GM23338 (cell line): Measurements from ENCODE around the gene TET2. TPM values are rescaled to one million over a fixed set of nuclear protein-coding genes. Genes with fewer than 3 reads are reported as not detected.

Source experiments
- ATAC-seq: fragments of 200-7000 bp; cut with Tn5 transposase; 3 replicates; pipeline ENCODE4 v1.9.1; 2020
- DNase-seq: peaks from one replicate; pipeline ENCODE4 v3.0.0-alpha.2; 2015; ENCODE audit warnings: low spot score
- H2AFZ ChIP-seq: fragments of 200-600 bp; sonication (generic); 2 replicates; pipeline ENCODE4 v1.8.0; 2016; ENCODE audit warnings: antibody characterized with exemption, mild to moderate bottlenecking, moderate library complexity
- H3F3A ChIP-seq: fragments of 200-600 bp; sonication (generic); replicated peaks from 2 replicates; pipeline ENCODE4 v1.8.0; 2017; ENCODE audit warnings: antibody characterized with exemption, mixed run types, low read depth
- H3K27ac ChIP-seq: fragments of 200-600 bp; sonication (generic); 2 replicates; pipeline ENCODE4 v1.6.1; 2016; ENCODE audit warnings: low read depth
- H3K27me3 ChIP-seq: fragments of 200-600 bp; sonication (generic); 2 replicates; pipeline ENCODE4 v1.8.0; 2016; ENCODE audit warnings: mild to moderate bottlenecking, mixed run types, moderate library complexity; ENCODE audit not compliant: insufficient read depth
- H3K36me3 ChIP-seq: fragments of 200-600 bp; sonication (generic); 2 replicates; pipeline ENCODE4 v1.8.0; 2016; ENCODE audit warnings: mild to moderate bottlenecking; ENCODE audit not compliant: insufficient read depth
- H3K4me1 ChIP-seq: fragments of 200-600 bp; sonication (generic); 2 replicates; pipeline ENCODE4 v1.8.0; 2016; ENCODE audit warnings: mild to moderate bottlenecking, moderate library complexity; ENCODE audit not compliant: insufficient read depth
- H3K4me2 ChIP-seq: fragments of 200-600 bp; sonication (generic); 2 replicates; pipeline ENCODE4 v1.7.1; 2017; ENCODE audit warnings: mixed run types
- H3K4me3 ChIP-seq: fragments of 200-600 bp; sonication (generic); 2 replicates; pipeline ENCODE4 v1.6.1; 2016; ENCODE audit warnings: mixed run types
- H3K79me2 ChIP-seq: fragments of 200-600 bp; sonication (generic); replicated peaks from 2 replicates; pipeline ENCODE4 v1.8.0; 2017; ENCODE audit warnings: mild to moderate bottlenecking; ENCODE audit not compliant: insufficient read depth
- H3K9me2 ChIP-seq: fragments of 200-600 bp; sonication (generic); 2 replicates; pipeline ENCODE4 v1.8.0; 2017; ENCODE audit not compliant: insufficient read depth
- H4K20me1 ChIP-seq: fragments of 200-600 bp; sonication (generic); replicated peaks from 2 replicates; pipeline ENCODE4 v1.8.0; 2017; ENCODE audit warnings: mild to moderate bottlenecking; ENCODE audit not compliant: insufficient read depth
- H3K27ac Mint-ChIP-seq: 2 replicates; pipeline ENCODE4 v1.8.0; 2020; ENCODE audit warnings: inconsistent platforms, mild to moderate bottlenecking, moderate library complexity, mixed read lengths
- H3K27me3 Mint-ChIP-seq: 3 replicates; pipeline ENCODE4 v1.8.0; 2022; ENCODE audit warnings: low read depth, mild to moderate bottlenecking, moderate library complexity, mixed read lengths, inconsistent platforms; ENCODE audit not compliant: insufficient read depth, poor library complexity
- H3K36me3 Mint-ChIP-seq: 3 replicates; pipeline ENCODE4 v1.8.0; 2021; ENCODE audit warnings: low read depth, mild to moderate bottlenecking, inconsistent platforms, moderate library complexity, mixed read lengths
- H3K4me1 Mint-ChIP-seq: 3 replicates; pipeline ENCODE4 v1.8.0; 2020; ENCODE audit warnings: mild to moderate bottlenecking, inconsistent platforms, mixed read lengths
- H3K4me3 Mint-ChIP-seq: 3 replicates; pipeline ENCODE4 v1.8.0; 2021; ENCODE audit warnings: moderate library complexity, mild to moderate bottlenecking, inconsistent platforms, mixed read lengths
- H3K9me3 Mint-ChIP-seq: 3 replicates; pipeline ENCODE4 v1.8.0; 2020; ENCODE audit warnings: moderate library complexity, mild to moderate bottlenecking, inconsistent platforms, mixed read lengths
- CREB1 ChIP-seq: fragments of 250-450 bp; sonication (Bioruptor Pico); IDR thresholded peaks from 2 replicates; pipeline ENCODE4 v1.5.0; 2020; ENCODE audit warnings: low read depth, mild to moderate bottlenecking, moderate library complexity
- ETS1 ChIP-seq: IDR thresholded peaks from 2 replicates; pipeline ENCODE4 v1.6.1; 2016; ENCODE audit warnings: antibody characterized with exemption
- EZH2 ChIP-seq: fragments of 200-600 bp; sonication (generic); IDR thresholded peaks from one replicate; pipeline ENCODE4 v1.8.0; 2017; ENCODE audit warnings: antibody characterized with exemption, mild to moderate bottlenecking, low read depth; ENCODE audit not compliant: unreplicated experiment
- JUNB ChIP-seq: IDR thresholded peaks from one replicate; pipeline ENCODE4 v1.6.1; 2016; ENCODE audit warnings: antibody characterized with exemption; ENCODE audit not compliant: unreplicated experiment
- POLR2AphosphoS5 ChIP-seq: IDR thresholded peaks from 2 replicates; pipeline ENCODE4 v1.6.1; 2016; ENCODE audit warnings: antibody characterized with exemption, low read depth
- STAT1 ChIP-seq: IDR thresholded peaks from one replicate; pipeline ENCODE4 v1.6.1; 2016; ENCODE audit warnings: antibody characterized with exemption; ENCODE audit not compliant: unreplicated experiment
- ZNF114 ChIP-seq: fragments of 250-450 bp; sonication (Bioruptor Pico); IDR thresholded peaks from 2 replicates; pipeline ENCODE4 v1.5.0; 2020; ENCODE audit warnings: mild to moderate bottlenecking, moderate library complexity
- ZNF331 ChIP-seq: fragments of 250-450 bp; sonication (Bioruptor Pico); IDR thresholded peaks from 2 replicates; pipeline ENCODE4 v1.5.0; 2020; ENCODE audit warnings: low read depth, mild to moderate bottlenecking, moderate library complexity
- polyA plus RNA-seq: library from polyadenylated mRNA; unstranded; fragments of >200 nt; fragmentation: Nextera tagmentation; extraction: Ambion mirVana; gene quantifications from 2 replicates; pipeline ENCODE4 v1.2.1, GENCODE V29; 2016
- total RNA-seq: library from RNA; depleted of rRNA; stranded (reverse); fragments of >200 nt; shearing (Covaris generic); gene quantifications from 2 replicates; pipeline ENCODE4 v1.2.3, GENCODE V29; 2014
- TF ChIP-seq, protein P1 (sequence below), 2 experiments: fragments of 200-600 bp in 1 of 2; sonication (generic) in 1 of 2; conservative IDR thresholded peaks; 2 replicates each; pipeline versions ENCODE4 v1.5.1 to v1.6.1; 2016 to 2017; ENCODE audit warnings: antibody characterized with exemption in 2 of 2, low read depth in 2 of 2, mild to moderate bottlenecking in 2 of 2, moderate library complexity in 1 of 2
- TF ChIP-seq, protein P2 (sequence below): IDR thresholded peaks from one replicate; pipeline ENCODE4 v1.6.1; 2018; ENCODE audit warnings: antibody characterized with exemption; ENCODE audit not compliant: unreplicated experiment

The TET2 gene
- total and polyA plus RNA-seq, 2 experiments from 2014 or later: 1.2 to 2.2 TPM

GRCh38 chr4:105171912-105172311, 25.2 kb downstream of the TET2 start:
- no peaks in the 10 kb centered on the region for H3K36me3 Mint-ChIP-seq
- DNase-seq (no peak), ATAC-seq (no peak)
- Histone ChIP-seq H2AFZ (no peak overlapping the region), H3F3A (no peaks in the 10 kb centered on the region), H4K20me1 (peaks cover 10% of the 10 kb centered on the region; the same call in 1 of the 2 replicates), H3K27ac (no peak overlapping the region), H3K79me2 (no peaks in the 10 kb centered on the region), H3K9me2 (no peaks in the 10 kb centered on the region), H3K27me3 (peaks cover 1% of the 10 kb centered on the region; the same call in 1 of the 2 replicates), H3K4me3 (no peak overlapping the region), H3K4me2 (no peak overlapping the region), H3K4me1 (no peaks in the 10 kb centered on the region), H3K36me3 (no peaks in the 10 kb centered on the region)
- H3K27ac Mint-ChIP-seq: no peak overlapping the region
- no peaks in the 10 kb centered on the region for H3K4me1 Mint-ChIP-seq
- H3K4me3 Mint-ChIP-seq: no peak overlapping the region
- H3K9me3 Mint-ChIP-seq: no peaks in the 10 kb centered on the region
- H3K27me3 Mint-ChIP-seq: peaks cover 2% of the 10 kb centered on the region
- TF ChIP-seq STAT1: no peak
- TF ChIP-seq, protein P1, sequence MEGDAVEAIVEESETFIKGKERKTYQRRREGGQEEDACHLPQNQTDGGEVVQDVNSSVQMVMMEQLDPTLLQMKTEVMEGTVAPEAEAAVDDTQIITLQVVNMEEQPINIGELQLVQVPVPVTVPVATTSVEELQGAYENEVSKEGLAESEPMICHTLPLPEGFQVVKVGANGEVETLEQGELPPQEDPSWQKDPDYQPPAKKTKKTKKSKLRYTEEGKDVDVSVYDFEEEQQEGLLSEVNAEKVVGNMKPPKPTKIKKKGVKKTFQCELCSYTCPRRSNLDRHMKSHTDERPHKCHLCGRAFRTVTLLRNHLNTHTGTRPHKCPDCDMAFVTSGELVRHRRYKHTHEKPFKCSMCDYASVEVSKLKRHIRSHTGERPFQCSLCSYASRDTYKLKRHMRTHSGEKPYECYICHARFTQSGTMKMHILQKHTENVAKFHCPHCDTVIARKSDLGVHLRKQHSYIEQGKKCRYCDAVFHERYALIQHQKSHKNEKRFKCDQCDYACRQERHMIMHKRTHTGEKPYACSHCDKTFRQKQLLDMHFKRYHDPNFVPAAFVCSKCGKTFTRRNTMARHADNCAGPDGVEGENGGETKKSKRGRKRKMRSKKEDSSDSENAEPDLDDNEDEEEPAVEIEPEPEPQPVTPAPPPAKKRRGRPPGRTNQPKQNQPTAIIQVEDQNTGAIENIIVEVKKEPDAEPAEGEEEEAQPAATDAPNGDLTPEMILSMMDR (conservative IDR thresholded peaks at IDR 0.05; ENCODE audit: low read depth in 2 of 2): no peak
- no peak for TF ChIP-seq ZNF331 (CRISPR knock-in tag)
- TF ChIP-seq, protein P2, sequence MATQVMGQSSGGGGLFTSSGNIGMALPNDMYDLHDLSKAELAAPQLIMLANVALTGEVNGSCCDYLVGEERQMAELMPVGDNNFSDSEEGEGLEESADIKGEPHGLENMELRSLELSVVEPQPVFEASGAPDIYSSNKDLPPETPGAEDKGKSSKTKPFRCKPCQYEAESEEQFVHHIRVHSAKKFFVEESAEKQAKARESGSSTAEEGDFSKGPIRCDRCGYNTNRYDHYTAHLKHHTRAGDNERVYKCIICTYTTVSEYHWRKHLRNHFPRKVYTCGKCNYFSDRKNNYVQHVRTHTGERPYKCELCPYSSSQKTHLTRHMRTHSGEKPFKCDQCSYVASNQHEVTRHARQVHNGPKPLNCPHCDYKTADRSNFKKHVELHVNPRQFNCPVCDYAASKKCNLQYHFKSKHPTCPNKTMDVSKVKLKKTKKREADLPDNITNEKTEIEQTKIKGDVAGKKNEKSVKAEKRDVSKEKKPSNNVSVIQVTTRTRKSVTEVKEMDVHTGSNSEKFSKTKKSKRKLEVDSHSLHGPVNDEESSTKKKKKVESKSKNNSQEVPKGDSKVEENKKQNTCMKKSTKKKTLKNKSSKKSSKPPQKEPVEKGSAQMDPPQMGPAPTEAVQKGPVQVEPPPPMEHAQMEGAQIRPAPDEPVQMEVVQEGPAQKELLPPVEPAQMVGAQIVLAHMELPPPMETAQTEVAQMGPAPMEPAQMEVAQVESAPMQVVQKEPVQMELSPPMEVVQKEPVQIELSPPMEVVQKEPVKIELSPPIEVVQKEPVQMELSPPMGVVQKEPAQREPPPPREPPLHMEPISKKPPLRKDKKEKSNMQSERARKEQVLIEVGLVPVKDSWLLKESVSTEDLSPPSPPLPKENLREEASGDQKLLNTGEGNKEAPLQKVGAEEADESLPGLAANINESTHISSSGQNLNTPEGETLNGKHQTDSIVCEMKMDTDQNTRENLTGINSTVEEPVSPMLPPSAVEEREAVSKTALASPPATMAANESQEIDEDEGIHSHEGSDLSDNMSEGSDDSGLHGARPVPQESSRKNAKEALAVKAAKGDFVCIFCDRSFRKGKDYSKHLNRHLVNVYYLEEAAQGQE: no peak
- no peak for TF ChIP-seq ZNF114 (CRISPR knock-in tag)
- no peak for TF ChIP-seq JUNB
- TF ChIP-seq CREB1 (CRISPR knock-in tag): no peak
- TF ChIP-seq EZH2: no peak
- TF ChIP-seq ETS1: no peak

- Histone ChIP-seq H3K27me3 (no peaks in the 10 kb centered on the region), H3K36me3 (no peaks in the 10 kb centered on the region), H3F3A (no peaks in the 10 kb centered on the region), H3K4me2 (no peak overlapping the region), H3K4me1 (no peaks in the 10 kb centered on the region), H3K79me2 (no peaks in the 10 kb centered on the region), H3K27ac (no peak overlapping the region), H4K20me1 (0 out of 2 replicates have a peak, but pooled peaks cover 3% of the 10 kb centered on the region), H2AFZ (no peak overlapping the region), H3K9me2 (no peaks in the 10 kb centered on the region), H3K4me3 (no peak overlapping the region)
- ATAC-seq (no peak), DNase-seq (no peak)
- Mint-ChIP-seq H3K36me3 (no peaks in the 10 kb centered on the region), H3K4me1 (no peaks in the 10 kb centered on the region), H3K27ac (no peak overlapping the region), H3K4me3 (no peak overlapping the region), H3K27me3 (peaks cover 2% of the 10 kb centered on the region), H3K9me3 (no peaks in the 10 kb centered on the region)
- TF ChIP-seq CREB1 (CRISPR knock-in tag) (no peak), POLR2AphosphoS5 (no peak)
These were observed 27.4 kb downstream of the TET2 start for GRCh38 chr4:105174098-105174497.
